Pancreas (tissue), 8 donors: ENCODE data around the gene RNF182. TPM values are rescaled to one million over a fixed set of nuclear protein-coding genes. Genes with fewer than 3 reads are reported as not detected.

Experiments used
- polyA plus RNA-seq, 2 donors: library from polyadenylated mRNA; stranded (reverse); fragments of 200-250 nt; gene quantifications; one replicate each; pipeline ENCODE4 v1.2.3, GENCODE V29; 2013
- total RNA-seq, 6 donors: library from RNA; stranded (reverse); fragmentation: NEBNext Ultra II Directional in 4 of 6; extraction: Animal tissue kit (Norgen Biotek cat#: 25700) in 4 of 6; gene quantifications; one replicate each; pipeline versions ENCODE4 v1.2.1 to v1.2.4, GENCODE V29; 2021 to 2023
- donor health status: healthy with polysubstance abuse.
- donor health status: DM: no; HTN: no; CAD: no; lungs with moderate emphysema.
- donor health status: DM: no; HTN: no; CAD: no.
- donor health status: Bipolar disorder and iron deficiency.
- donor health status: DM: yes; HTN: yes; CAD: no.
- donor health status: DM: no; HTN: no; CAD: no.
- donor health status: DM: no; HTN: no; CAD: no.
- donor health status: DM: yes; HTN: yes; CAD: no.

Gene RNF182
- total and polyA plus RNA-seq, 8 donors, result 0.34 to 2.2 (median 0.77) TPM

Other genes starting within 250 kb of the RNF182 start
- gene RANBP9, start 213.1 kb upstream of the RNF182 start, total RNA-seq, result 10 to 100 TPM; 13.3 to 22.2 (median 17.5) TPM
- gene RANBP9, start 213.1 kb upstream of the RNF182 start, polyA plus RNA-seq, result 10 to 100 TPM in 1 of 2 donors, 1 to 10 TPM in 1; 9.6 to 16.0 TPM
- gene MCUR1, start 110.4 kb upstream of the RNF182 start, total RNA-seq, result 10 to 100 TPM; 10.7 to 14.5 (median 11.9) TPM
- 10 to 100 TPM in 1 of 2 donors, 1 to 10 TPM in 1; 6.8 to 14.3 TPM for gene MCUR1, start 110.4 kb upstream of the RNF182 start, polyA plus RNA-seq
- gene CD83, start 192.8 kb downstream of the RNF182 start, total RNA-seq, result 1 to 10 TPM in 4 of 6 donors, under 1 TPM in 2; 0.83 to 5.1 (median 1.3) TPM
- 1 to 10 TPM in 1 of 2 donors, under 1 TPM in 1; 0.72 to 2.5 TPM for gene CD83, start 192.8 kb downstream of the RNF182 start, polyA plus RNA-seq